ENCODE measurements around the gene KIF5C. TPM values are rescaled to one million over a fixed set of nuclear protein-coding genes. Genes with fewer than 3 reads are reported as not detected.

Gene KIF5C
- total RNA-seq, 4 donors from 2014 or later = 1.2 to 7.4 (median 1.9) TPM

GRCh38 chr2:149075105-149075504 is 200.1 kb downstream of the KIF5C start:
- no peak overlapping the region for H3K4me3 ChIP-seq
- H3K27ac ChIP-seq = no peak overlapping the region
- no peaks in the 10 kb centered on the region for H3K9me3 ChIP-seq
- no peaks in the 10 kb centered on the region for H3K36me3 ChIP-seq
- H3K4me1 ChIP-seq = no peaks in the 10 kb centered on the region
- TF ChIP-seq, protein P1, sequence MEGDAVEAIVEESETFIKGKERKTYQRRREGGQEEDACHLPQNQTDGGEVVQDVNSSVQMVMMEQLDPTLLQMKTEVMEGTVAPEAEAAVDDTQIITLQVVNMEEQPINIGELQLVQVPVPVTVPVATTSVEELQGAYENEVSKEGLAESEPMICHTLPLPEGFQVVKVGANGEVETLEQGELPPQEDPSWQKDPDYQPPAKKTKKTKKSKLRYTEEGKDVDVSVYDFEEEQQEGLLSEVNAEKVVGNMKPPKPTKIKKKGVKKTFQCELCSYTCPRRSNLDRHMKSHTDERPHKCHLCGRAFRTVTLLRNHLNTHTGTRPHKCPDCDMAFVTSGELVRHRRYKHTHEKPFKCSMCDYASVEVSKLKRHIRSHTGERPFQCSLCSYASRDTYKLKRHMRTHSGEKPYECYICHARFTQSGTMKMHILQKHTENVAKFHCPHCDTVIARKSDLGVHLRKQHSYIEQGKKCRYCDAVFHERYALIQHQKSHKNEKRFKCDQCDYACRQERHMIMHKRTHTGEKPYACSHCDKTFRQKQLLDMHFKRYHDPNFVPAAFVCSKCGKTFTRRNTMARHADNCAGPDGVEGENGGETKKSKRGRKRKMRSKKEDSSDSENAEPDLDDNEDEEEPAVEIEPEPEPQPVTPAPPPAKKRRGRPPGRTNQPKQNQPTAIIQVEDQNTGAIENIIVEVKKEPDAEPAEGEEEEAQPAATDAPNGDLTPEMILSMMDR (IDR thresholded peaks at IDR 0.05) = no peak
- no peak for TF ChIP-seq POLR2A (IDR thresholded peaks at IDR 0.05)
- DNase-seq = no peak
- H3K27me3 ChIP-seq = no peaks in the 10 kb centered on the region

- no peak for DNase-seq
- H3K9me3 ChIP-seq = no peaks in the 10 kb centered on the region
- no peak overlapping the region for H3K4me3 ChIP-seq
- no peak overlapping the region for H3K27ac ChIP-seq
- no peaks in the 10 kb centered on the region for H3K4me1 ChIP-seq
- H3K36me3 ChIP-seq = no peaks in the 10 kb centered on the region
- H3K27me3 ChIP-seq = no peaks in the 10 kb centered on the region
- TF ChIP-seq POLR2A (IDR thresholded peaks at IDR 0.05) = no peak
- TF ChIP-seq, protein P1 (IDR thresholded peaks at IDR 0.05) = no peak
Measured at GRCh38 chr2:149075853-149076252, 200.8 kb downstream of the KIF5C start.

Small RNA genes within 50 kb of the gene (small RNA-seq; reads per million reads assigned to genes)
- gene RNU2-9P (0 reads per million in 2 donors), gene UBBP3 (0 reads per million in 2 donors)

Other genes starting within 250 kb of the KIF5C start
- 10 to 100 TPM; 22.6 to 70.1 (median 28.3) TPM for gene EPC2, start 230.5 kb upstream of the KIF5C start, total RNA-seq
- 1 to 10 TPM in 3 of 4 donors, not detected in 1; 2.0 to 4.4 (median 3.7) TPM for gene LYPD6B, start 163.5 kb downstream of the KIF5C start, total RNA-seq

Data from Peyer's patch (tissue), 4 donors.